HepG2 (cell line): Measurements from ENCODE around the gene COASY. TPM values are rescaled to one million over a fixed set of nuclear protein-coding genes. Genes with fewer than 3 reads are reported as not detected.

Experiments
- CC2D1A ChIP-seq: sonication (generic); formaldehyde crosslinking; IDR thresholded peaks from 2 replicates; pipeline ENCODE4 v1.8.1; 2023; ENCODE audit warnings: mild to moderate bottlenecking, missing genetic modification reagents
- DR1 ChIP-seq: sonication (generic); formaldehyde crosslinking; IDR thresholded peaks from 2 replicates; pipeline ENCODE4 v1.8.0; 2021; ENCODE audit warnings: mild to moderate bottlenecking, missing genetic modification reagents, inconsistent platforms
- ETV6 ChIP-seq: sonication (generic); formaldehyde crosslinking; conservative IDR thresholded peaks from 2 replicates; pipeline ENCODE4 v1.4.0; 2020; ENCODE audit warnings: missing genetic modification reagents
- KLF13 ChIP-seq: sonication (generic); formaldehyde crosslinking; IDR thresholded peaks from 2 replicates; pipeline ENCODE4 v1.4.0; 2020; ENCODE audit warnings: mild to moderate bottlenecking, missing genetic modification reagents
- NCOA5 ChIP-seq: sonication (generic); formaldehyde crosslinking; IDR thresholded peaks from 2 replicates; pipeline ENCODE4 v1.4.0; 2020; ENCODE audit warnings: missing genetic modification reagents
- RBAK ChIP-seq: sonication (generic); formaldehyde crosslinking; IDR thresholded peaks from 2 replicates; pipeline ENCODE4 v1.5.1; 2020; ENCODE audit warnings: mild to moderate bottlenecking, missing genetic modification reagents
- SOX6 ChIP-seq, 2 experiments: fragments of 450-650 bp in 1 of 2; sonication (generic) in 1 of 2; formaldehyde crosslinking in 1 of 2; IDR thresholded peaks; 2 replicates each; pipeline versions ENCODE4 v1.4.0 to v1.6.1; 2017 to 2020; ENCODE audit warnings: antibody characterized with exemption in 1 of 2, mild to moderate bottlenecking in 1 of 2, missing genetic modification reagents in 1 of 2
- ZNF343 ChIP-seq: sonication (generic); formaldehyde crosslinking; IDR thresholded peaks from 2 replicates; pipeline ENCODE4 v1.4.0; 2020; ENCODE audit warnings: mild to moderate bottlenecking, missing genetic modification reagents
- ZNF367 ChIP-seq: sonication (generic); formaldehyde crosslinking; IDR thresholded peaks from 2 replicates; pipeline ENCODE4 v1.4.0; 2020; ENCODE audit warnings: missing genetic modification reagents, borderline replicate concordance
- ZNF446 ChIP-seq: sonication (generic); formaldehyde crosslinking; IDR thresholded peaks from 2 replicates; pipeline ENCODE4 v1.5.0; 2020; ENCODE audit warnings: mild to moderate bottlenecking, missing genetic modification reagents
- ZNF598 ChIP-seq: sonication (generic); formaldehyde crosslinking; IDR thresholded peaks from 2 replicates; pipeline ENCODE4 v1.5.1; 2020; ENCODE audit warnings: mild to moderate bottlenecking, missing genetic modification reagents, borderline replicate concordance
- ZNF766 ChIP-seq: sonication (generic); formaldehyde crosslinking; IDR thresholded peaks from 2 replicates; pipeline ENCODE4 v1.5.0; 2020; ENCODE audit warnings: missing genetic modification reagents, borderline replicate concordance
- ZNF790 ChIP-seq: sonication (generic); formaldehyde crosslinking; IDR thresholded peaks from 2 replicates; pipeline ENCODE4 v1.8.0; 2022; ENCODE audit warnings: missing genetic modification reagents, mild to moderate bottlenecking, borderline replicate concordance
- polyA plus RNA-seq, 8 experiments: library from polyadenylated mRNA; depleted of rRNA in 3 of 8; stranded (reverse) in 7 of 8; unstranded in 1 of 8; fragments of >200 nt; fragmentation: Illumina TruSeq in 4 of 8; extraction: Trizol in 4 of 8; gene quantifications; 2 replicates each; pipeline versions ENCODE4 v1.2.1 to v1.2.3, GENCODE V29; 2011 to 2016; ENCODE audit warnings: low read depth in 4 of 8, missing spikeins in 1 of 8, mixed read lengths in 1 of 8; ENCODE audit not compliant: insufficient read depth in 1 of 8
- total RNA-seq, 5 experiments: library from RNA; depleted of rRNA; stranded (reverse); fragments of >200 nt; fragmentation: Illumina TruSeq; extraction: Trizol; gene quantifications; 2 replicates each; pipeline ENCODE4 v1.2.3, GENCODE V29; 2016; ENCODE audit warnings: low read depth in 1 of 5
- TF ChIP-seq, protein P1 (sequence below): sonication (generic); formaldehyde crosslinking; IDR thresholded peaks from 2 replicates; pipeline ENCODE4 v1.4.0; 2020; ENCODE audit warnings: missing genetic modification reagents
- TF ChIP-seq, protein P2 (sequence below): sonication (generic); formaldehyde crosslinking; IDR thresholded peaks from 2 replicates; pipeline ENCODE4 v1.5.0; 2020; ENCODE audit warnings: missing genetic modification reagents, mild to moderate bottlenecking, borderline replicate concordance
- TF ChIP-seq, protein P3 (sequence below): sonication (generic); formaldehyde crosslinking; conservative IDR thresholded peaks from 2 replicates; pipeline ENCODE4 v1.4.0; 2020; ENCODE audit warnings: missing genetic modification reagents

Gene COASY
- total and polyA plus RNA-seq, 2 of the 13 experiments (the other 11 are each of a cell fraction or from before 2014, with no cell fraction given) = 90.7 to 125 TPM

DNA sequence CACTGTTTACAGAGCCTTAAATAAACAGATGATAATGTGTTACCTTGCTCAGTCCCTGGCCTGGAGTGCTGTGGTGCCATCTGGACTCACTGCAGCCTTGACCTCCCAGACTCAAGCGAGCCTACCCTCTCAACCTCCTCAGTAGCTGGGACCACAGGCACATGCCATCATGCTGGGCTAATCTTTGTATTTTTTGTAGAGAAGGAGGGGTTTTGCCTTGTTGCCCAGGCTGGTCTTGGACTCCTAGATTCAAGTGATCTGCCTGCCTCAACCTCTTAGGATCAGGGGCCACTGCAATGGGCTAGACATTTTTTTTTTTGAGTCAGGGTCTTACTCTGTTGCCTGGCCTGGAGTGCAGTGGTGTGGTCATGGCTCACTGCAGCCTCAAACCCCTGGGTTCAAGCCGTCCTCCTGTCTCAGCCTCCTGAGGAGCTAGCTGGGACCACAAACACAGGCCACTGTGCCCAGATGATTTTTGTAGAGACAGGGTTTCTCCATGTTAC, 30.9 kb upstream of the COASY start (continued):
- TF ChIP-seq, protein P1, sequence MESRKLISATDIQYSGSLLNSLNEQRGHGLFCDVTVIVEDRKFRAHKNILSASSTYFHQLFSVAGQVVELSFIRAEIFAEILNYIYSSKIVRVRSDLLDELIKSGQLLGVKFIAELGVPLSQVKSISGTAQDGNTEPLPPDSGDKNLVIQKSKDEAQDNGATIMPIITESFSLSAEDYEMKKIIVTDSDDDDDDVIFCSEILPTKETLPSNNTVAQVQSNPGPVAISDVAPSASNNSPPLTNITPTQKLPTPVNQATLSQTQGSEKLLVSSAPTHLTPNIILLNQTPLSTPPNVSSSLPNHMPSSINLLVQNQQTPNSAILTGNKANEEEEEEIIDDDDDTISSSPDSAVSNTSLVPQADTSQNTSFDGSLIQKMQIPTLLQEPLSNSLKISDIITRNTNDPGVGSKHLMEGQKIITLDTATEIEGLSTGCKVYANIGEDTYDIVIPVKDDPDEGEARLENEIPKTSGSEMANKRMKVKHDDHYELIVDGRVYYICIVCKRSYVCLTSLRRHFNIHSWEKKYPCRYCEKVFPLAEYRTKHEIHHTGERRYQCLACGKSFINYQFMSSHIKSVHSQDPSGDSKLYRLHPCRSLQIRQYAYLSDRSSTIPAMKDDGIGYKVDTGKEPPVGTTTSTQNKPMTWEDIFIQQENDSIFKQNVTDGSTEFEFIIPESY (CRISPR knock-in tag) = 0 out of 2 replicates have a peak, but pooled peaks have one; percentile 25
- TF ChIP-seq RBAK (CRISPR knock-in tag) (no peak), KLF13 (CRISPR knock-in tag) (0 out of 2 replicates have a peak, but pooled peaks have one; percentile 59), CC2D1A (no peak), ZNF367 (CRISPR knock-in tag) (no peak), ZNF446 (CRISPR knock-in tag) (no peak), SOX6 (IDR thresholded peaks at IDR 0.05) (no peak), SOX6 (CRISPR knock-in tag; IDR thresholded peaks at IDR 0.05) (peak; percentile 92), DR1 (CRISPR knock-in tag) (no peak), ZNF790 (no peak), ETV6 (CRISPR knock-in tag) (no peak; the same call in 1 of the 2 replicates), NCOA5 (no peak), ZNF343 (CRISPR knock-in tag) (peak; percentile 25; the same call in 1 of the 2 replicates), ZNF598 (CRISPR knock-in tag) (peak; percentile 77), ZNF766 (CRISPR knock-in tag) (no peak; the same call in 1 of the 2 replicates)
- TF ChIP-seq, protein P2, sequence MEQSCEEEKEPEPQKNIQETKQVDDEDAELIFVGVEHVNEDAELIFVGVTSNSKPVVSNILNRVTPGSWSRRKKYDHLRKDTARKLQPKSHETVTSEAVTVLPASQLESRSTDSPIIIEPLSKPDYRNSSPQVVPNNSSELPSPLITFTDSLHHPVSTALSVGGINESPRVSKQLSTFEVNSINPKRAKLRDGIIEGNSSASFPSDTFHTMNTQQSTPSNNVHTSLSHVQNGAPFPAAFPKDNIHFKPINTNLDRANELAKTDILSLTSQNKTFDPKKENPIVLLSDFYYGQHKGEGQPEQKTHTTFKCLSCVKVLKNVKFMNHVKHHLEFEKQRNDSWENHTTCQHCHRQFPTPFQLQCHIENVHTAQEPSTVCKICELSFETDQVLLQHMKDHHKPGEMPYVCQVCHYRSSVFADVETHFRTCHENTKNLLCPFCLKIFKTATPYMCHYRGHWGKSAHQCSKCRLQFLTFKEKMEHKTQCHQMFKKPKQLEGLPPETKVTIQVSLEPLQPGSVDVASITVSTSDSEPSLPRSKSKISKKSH (CRISPR knock-in tag) = 0 out of 2 replicates have a peak, but pooled peaks have one; percentile 74
- TF ChIP-seq, protein P3, sequence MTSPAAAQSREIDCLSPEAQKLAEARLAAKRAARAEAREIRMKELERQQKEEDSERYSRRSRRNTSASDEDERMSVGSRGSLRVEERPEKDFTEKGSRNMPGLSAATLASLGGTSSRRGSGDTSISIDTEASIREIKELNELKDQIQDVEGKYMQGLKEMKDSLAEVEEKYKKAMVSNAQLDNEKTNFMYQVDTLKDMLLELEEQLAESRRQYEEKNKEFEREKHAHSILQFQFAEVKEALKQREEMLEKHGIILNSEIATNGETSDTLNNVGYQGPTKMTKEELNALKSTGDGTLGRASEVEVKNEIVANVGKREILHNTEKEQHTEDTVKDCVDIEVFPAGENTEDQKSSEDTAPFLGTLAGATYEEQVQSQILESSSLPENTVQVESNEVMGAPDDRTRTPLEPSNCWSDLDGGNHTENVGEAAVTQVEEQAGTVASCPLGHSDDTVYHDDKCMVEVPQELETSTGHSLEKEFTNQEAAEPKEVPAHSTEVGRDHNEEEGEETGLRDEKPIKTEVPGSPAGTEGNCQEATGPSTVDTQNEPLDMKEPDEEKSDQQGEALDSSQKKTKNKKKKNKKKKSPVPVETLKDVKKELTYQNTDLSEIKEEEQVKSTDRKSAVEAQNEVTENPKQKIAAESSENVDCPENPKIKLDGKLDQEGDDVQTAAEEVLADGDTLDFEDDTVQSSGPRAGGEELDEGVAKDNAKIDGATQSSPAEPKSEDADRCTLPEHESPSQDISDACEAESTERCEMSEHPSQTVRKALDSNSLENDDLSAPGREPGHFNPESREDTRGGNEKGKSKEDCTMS = no peak
- TF ChIP-seq, all 625 proteins: peak for 287
